Panc1 (cell line): Measurements from ENCODE around the gene CRY2. TPM values are rescaled to one million over a fixed set of nuclear protein-coding genes. Genes with fewer than 3 reads are reported as not detected.

ENCODE experiments used
- ATAC-seq: fragments of 200-7000 bp; cut with Tn5 transposase; 2 replicates; pipeline ENCODE4 v1.9.1; 2020; ENCODE audit warnings: mild to moderate bottlenecking, moderate library complexity
- BruUV-seq: library from RNA; stranded (reverse); fragments of 400-500 nt; replicated peaks from 2 replicates; lab custom pipeline; 2021; lab: Mats Ljungman, UMichigan
- CTCF ChIA-PET: fragments of 300-600 bp; sonication (Branson Sonifier 250); formaldehyde crosslinking; loops from one replicate; lab custom pipeline; 2022; ENCODE audit warnings: antibody characterized with exemption; lab: Charles Lee
- POLR2A ChIA-PET: fragments of 300-600 bp; sonication (Branson Sonifier 250); formaldehyde crosslinking; loops from one replicate; lab custom pipeline; 2022; ENCODE audit warnings: antibody characterized with exemption; lab: Charles Lee
- DNase-seq: peaks from one replicate; pipeline ENCODE4 v3.0.0-alpha.2; 2010; ENCODE audit warnings: low read depth, low spot score
- H3K27ac ChIP-seq: 2 replicates; pipeline ENCODE4 v1.5.1; 2011; ENCODE audit warnings: mild to moderate bottlenecking, low read length, inconsistent platforms
- H3K27me3 ChIP-seq: fragments of 200-500 bp; sonication (Bioruptor generic); 2 replicates; pipeline ENCODE4 v1.6.0; 2014; ENCODE audit warnings: low read length, inconsistent platforms; ENCODE audit not compliant: control insufficient read depth, insufficient read depth
- H3K36me3 ChIP-seq: fragments of 200-500 bp; sonication (Bioruptor generic); 2 replicates; pipeline ENCODE4 v1.5.1; 2014; ENCODE audit warnings: inconsistent platforms, mild to moderate bottlenecking, low read length, moderate library complexity; ENCODE audit not compliant: control insufficient read depth, insufficient read depth
- H3K4me1 ChIP-seq: 2 replicates; pipeline ENCODE4 v1.5.1; 2011; ENCODE audit warnings: inconsistent platforms, mild to moderate bottlenecking, low read length, moderate library complexity; ENCODE audit not compliant: control insufficient read depth, insufficient read depth
- H3K4me3 ChIP-seq, 2 experiments: 2 replicates each; pipeline ENCODE4 v1.5.1; 2011 to 2012; ENCODE audit warnings: low read depth in 2 of 2, low read length in 2 of 2, mild to moderate bottlenecking in 2 of 2, inconsistent platforms in 1 of 2, moderate library complexity in 1 of 2
- H3K9me3 ChIP-seq: fragments of 200-500 bp; sonication (Bioruptor generic); 2 replicates; pipeline ENCODE4 v1.5.1; 2014; ENCODE audit warnings: low read depth, mild to moderate bottlenecking, inconsistent platforms, low read length, moderate library complexity; ENCODE audit not compliant: control insufficient read depth, insufficient read depth
- CTCF ChIP-seq: fragments of 450-650 bp; IDR thresholded peaks from 2 replicates; pipeline ENCODE4 v1.5.1; 2017; ENCODE audit warnings: mild to moderate bottlenecking
- POLR2AphosphoS5 ChIP-seq: IDR thresholded peaks from 2 replicates; pipeline ENCODE4 v1.6.1; 2012; ENCODE audit warnings: mild to moderate bottlenecking, low read depth, low read length, moderate library complexity
- REST ChIP-seq, 2 experiments: IDR thresholded peaks; 2 replicates each; pipeline ENCODE4 v1.6.1; 2011 to 2012; ENCODE audit warnings: low read depth in 2 of 2, control low read depth in 1 of 2, low read length in 1 of 2, mild to moderate bottlenecking in 1 of 2, moderate library complexity in 1 of 2; ENCODE audit not compliant: insufficient read depth in 1 of 2
- SIN3A ChIP-seq: IDR thresholded peaks from 2 replicates; pipeline ENCODE4 v1.6.1; 2012; ENCODE audit warnings: low read depth, mild to moderate bottlenecking, low read length, moderate library complexity, borderline replicate concordance; ENCODE audit not compliant: insufficient read depth
- TCF7L2 ChIP-seq: IDR thresholded peaks from 2 replicates; pipeline ENCODE4 v1.6.1; 2011; ENCODE audit warnings: mild to moderate bottlenecking, low read depth, low read length, inconsistent platforms
- in situ Hi-C: cut with HindIII; loops from 2 replicates; pipeline ENCODE4 v1.10.0; 2016; ENCODE audit warnings: low sequenced_read_pairs, low pct_unique_long_range_greater_than_20kb
- intact Hi-C: fragments of 100-400 bp; cut with micrococcal nuclease; formaldehyde crosslinking; loops from one replicate; pipeline ENCODE4 v1.10.0; 2022; ENCODE audit not compliant: unreplicated experiment
- total RNA-seq: library from RNA; stranded (reverse); gene quantifications from one replicate; pipeline ENCODE4 v1.2.1, GENCODE V29; 2021; ENCODE audit not compliant: unreplicated experiment

Gene CRY2
- total RNA-seq, 1 experiment from 2014 or later = 14.6 TPM

- intact Hi-C loops = loop anchor here (10.0 kb wide), 1 partner anchor 125 kb away; no protein-coding TSS in a partner anchor
- CTCF ChIA-PET = no interaction called here
- ATAC-seq = no peak
Measured at GRCh38 chr11:45879803-45880686, 32.8 kb downstream of the CRY2 start.

More at GRCh38 chr11:45879803-45880686, 32.8 kb downstream of the CRY2 start:
- no TSS peak for BruUV-seq
- DNase-seq = no peak
- no peak overlapping the region for H3K4me3 ChIP-seq
- no peak overlapping the region for H3K27ac ChIP-seq
- no peaks in the 10 kb centered on the region for H3K9me3 ChIP-seq
- H3K27me3 ChIP-seq = no peaks in the 10 kb centered on the region
- H3K36me3 ChIP-seq = no peaks in the 10 kb centered on the region
- in situ Hi-C loops = no loop called here
- TF ChIP-seq REST (IDR thresholded peaks at IDR 0.05; ENCODE audit: insufficient read depth in 1 of 2, low read depth in 2 of 2, low read length in 1 of 2) = no peak
- TF ChIP-seq TCF7L2 = no peak
- no peak for TF ChIP-seq POLR2AphosphoS5
- no peak for TF ChIP-seq CTCF
- TF ChIP-seq SIN3A = no peak
- POLR2A ChIA-PET = no interaction called here
- no peaks in the 10 kb centered on the region for H3K4me1 ChIP-seq
